Esophagus squamous epithelium (tissue), 4 donors: ENCODE results near the gene CD46.

ENCODE experiments used
- POLR2A ChIP-seq, 4 donors: fragments of 450-650 bp; IDR thresholded peaks; one replicate each; pipeline ENCODE4 v1.6.1; 2017; ENCODE audit warnings: antibody characterized with exemption in 4 of 4, mild to moderate bottlenecking in 4 of 4, moderate library complexity in 3 of 4
- TF ChIP-seq, protein P1 (sequence below), 6 experiments: fragments of 450-650 bp in 4 of 6; fragments of 200-600 bp in 2 of 6; sonication (generic) in 2 of 6; IDR thresholded peaks; one replicate each; pipeline ENCODE4 v1.5.1; 2016 to 2019; ENCODE audit warnings: antibody characterized with exemption in 6 of 6, mild to moderate bottlenecking in 4 of 6, moderate library complexity in 4 of 6

DNA sequence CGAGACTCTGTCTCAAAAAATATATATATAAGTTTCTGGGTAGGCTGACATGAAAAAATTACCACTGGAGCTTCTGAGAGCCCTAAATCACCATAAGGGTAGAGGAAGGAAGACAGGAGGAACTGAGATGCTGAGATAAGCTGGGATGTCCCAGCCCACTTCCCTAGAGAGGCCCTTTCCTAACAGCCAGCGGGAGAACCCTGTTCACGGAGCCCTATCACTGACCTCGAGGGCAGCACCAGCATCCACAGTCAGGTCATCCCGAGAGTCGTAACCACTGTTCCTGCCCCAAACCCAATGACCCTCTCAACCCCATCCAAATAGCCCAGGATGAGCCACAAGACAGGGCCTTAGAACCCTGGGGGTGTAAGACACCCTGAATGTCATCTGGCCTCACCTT, 81.5 kb downstream of the CD46 start:
- TF ChIP-seq, protein P1, sequence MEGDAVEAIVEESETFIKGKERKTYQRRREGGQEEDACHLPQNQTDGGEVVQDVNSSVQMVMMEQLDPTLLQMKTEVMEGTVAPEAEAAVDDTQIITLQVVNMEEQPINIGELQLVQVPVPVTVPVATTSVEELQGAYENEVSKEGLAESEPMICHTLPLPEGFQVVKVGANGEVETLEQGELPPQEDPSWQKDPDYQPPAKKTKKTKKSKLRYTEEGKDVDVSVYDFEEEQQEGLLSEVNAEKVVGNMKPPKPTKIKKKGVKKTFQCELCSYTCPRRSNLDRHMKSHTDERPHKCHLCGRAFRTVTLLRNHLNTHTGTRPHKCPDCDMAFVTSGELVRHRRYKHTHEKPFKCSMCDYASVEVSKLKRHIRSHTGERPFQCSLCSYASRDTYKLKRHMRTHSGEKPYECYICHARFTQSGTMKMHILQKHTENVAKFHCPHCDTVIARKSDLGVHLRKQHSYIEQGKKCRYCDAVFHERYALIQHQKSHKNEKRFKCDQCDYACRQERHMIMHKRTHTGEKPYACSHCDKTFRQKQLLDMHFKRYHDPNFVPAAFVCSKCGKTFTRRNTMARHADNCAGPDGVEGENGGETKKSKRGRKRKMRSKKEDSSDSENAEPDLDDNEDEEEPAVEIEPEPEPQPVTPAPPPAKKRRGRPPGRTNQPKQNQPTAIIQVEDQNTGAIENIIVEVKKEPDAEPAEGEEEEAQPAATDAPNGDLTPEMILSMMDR (IDR thresholded peaks at IDR 0.05), result no peak
- no peak for TF ChIP-seq POLR2A (IDR thresholded peaks at IDR 0.05)
